HCT116 (cell line): ENCODE data around the gene MORN5. TPM values are rescaled to one million over a fixed set of nuclear protein-coding genes. Genes with fewer than 3 reads are reported as not detected.

Experiments
- ATAC-seq: fragments of 200-7000 bp; cut with Tn5 transposase; 2 replicates; pipeline ENCODE4 v1.9.1; 2020; ENCODE audit warnings: mild to moderate bottlenecking, moderate library complexity
- BruUV-seq: library from RNA; stranded (reverse); fragments of 400-500 nt; replicated peaks from 2 replicates; lab custom pipeline; 2021; lab: Mats Ljungman, UMichigan
- CTCF ChIA-PET: fragments of 300-600 bp; sonication (Branson Sonifier 250); formaldehyde crosslinking; loops from one replicate; lab custom pipeline; 2021; ENCODE audit warnings: antibody characterized with exemption; lab: Charles Lee
- POLR2A ChIA-PET: fragments of 300-600, 350-600 bp; sonication (Branson Sonifier 250); formaldehyde crosslinking; loops from one replicate; lab custom pipeline; 2021; ENCODE audit warnings: antibody characterized with exemption; lab: Charles Lee
- RAD21 ChIA-PET, 2 experiments: fragments of 300-600 bp; sonication (Branson Sonifier 250); formaldehyde crosslinking; loops; one replicate each; lab custom pipeline; 2023; ENCODE audit warnings: low total read pairs in 2 of 2; ENCODE audit not compliant: uncharacterized antibody in 2 of 2, unreplicated experiment in 2 of 2, low non-redundant PET in 1 of 2; lab: Charles Lee
- DNase-seq: peaks from one replicate; pipeline ENCODE4 v3.0.0-alpha.2; 2010; ENCODE audit warnings: low read depth, low spot score
- H2AFZ ChIP-seq: fragments of 200-600 bp; shearing (Covaris generic), sonication (generic); 2 replicates; pipeline ENCODE4 v1.6.1; 2017; ENCODE audit warnings: low read depth, mixed run types, mixed read lengths, antibody characterized with exemption, low read length; ENCODE audit not compliant: poor library complexity, severe bottlenecking
- H3K27ac ChIP-seq: 2 replicates; pipeline ENCODE4 v1.5.1; 2012; ENCODE audit warnings: low read depth, low read length
- H3K27me3 ChIP-seq: fragments of 200-600 bp; sonication (generic); 2 replicates; pipeline ENCODE4 v1.6.1; 2016; ENCODE audit warnings: mixed run types, low read length, mixed read lengths; ENCODE audit not compliant: insufficient read depth
- H3K36me3 ChIP-seq, 2 experiments: fragments of 200-500 bp in 1 of 2; fragments of 200-600 bp in 1 of 2; sonication (Bioruptor generic) in 1 of 2; sonication (generic) in 1 of 2; 2 replicates each; pipeline versions ENCODE4 v1.5.1 to v1.6.1; 2014 to 2016; ENCODE audit warnings: low read length in 2 of 2, inconsistent platforms in 1 of 2, mixed read lengths in 1 of 2, mixed run types in 1 of 2; ENCODE audit not compliant: insufficient read depth in 2 of 2, control insufficient read depth in 1 of 2
- H3K4me1 ChIP-seq, 2 experiments: fragments of 200-600 bp in 1 of 2; sonication (generic) in 1 of 2; 2 replicates each; pipeline versions ENCODE4 v1.5.1 to v1.6.1; 2012 to 2017; ENCODE audit warnings: low read length in 2 of 2, inconsistent platforms in 1 of 2, mild to moderate bottlenecking in 1 of 2, mixed read lengths in 1 of 2, mixed run types in 1 of 2, moderate library complexity in 1 of 2; ENCODE audit not compliant: insufficient read depth in 2 of 2, control insufficient read depth in 1 of 2
- H3K4me2 ChIP-seq: fragments of 200-600 bp; sonication (generic); 2 replicates; pipeline ENCODE4 v1.6.1; 2017; ENCODE audit warnings: mixed run types, low read length, mixed read lengths
- H3K4me3 ChIP-seq, 2 experiments: fragments of 200-600 bp in 1 of 2; sonication (generic) in 1 of 2; replicated peaks in 1 of 2; 2 replicates each; pipeline ENCODE4 v1.5.1; 2011 to 2016; ENCODE audit warnings: low read length in 2 of 2, control low read depth in 1 of 2, low read depth in 1 of 2, mild to moderate bottlenecking in 1 of 2, mixed read lengths in 1 of 2, mixed run types in 1 of 2
- H3K79me2 ChIP-seq: fragments of 200-600 bp; sonication (generic); 2 replicates; pipeline ENCODE4 v1.6.1; 2017; ENCODE audit warnings: mild to moderate bottlenecking, mixed run types, low read length, moderate library complexity, mixed read lengths; ENCODE audit not compliant: insufficient read depth
- H3K9ac ChIP-seq: fragments of 200-600 bp; sonication (generic); 2 replicates; pipeline ENCODE4 v1.6.1; 2016; ENCODE audit warnings: low read length, mixed read lengths
- H3K9me2 ChIP-seq: fragments of 200-600 bp; sonication (generic), shearing (Covaris generic); 2 replicates; pipeline ENCODE4 v1.6.1; 2017; ENCODE audit warnings: mixed run types, mild to moderate bottlenecking, moderate library complexity; ENCODE audit not compliant: insufficient read depth
- H3K9me3 ChIP-seq, 2 experiments: fragments of 200-500 bp in 1 of 2; fragments of 200-600 bp in 1 of 2; sonication (Bioruptor generic) in 1 of 2; sonication (generic) in 1 of 2; 2 replicates each; pipeline ENCODE4 v1.6.1; 2014 to 2017; ENCODE audit warnings: low read length in 2 of 2, mixed read lengths in 2 of 2, inconsistent platforms in 1 of 2, low read depth in 1 of 2, mild to moderate bottlenecking in 1 of 2, mixed run types in 1 of 2, moderate library complexity in 1 of 2; ENCODE audit not compliant: control insufficient read depth in 1 of 2, insufficient read depth in 1 of 2
- H4K20me1 ChIP-seq: fragments of 200-600 bp; sonication (generic), shearing (Covaris generic); 2 replicates; pipeline ENCODE4 v1.6.1; 2017; ENCODE audit warnings: mixed run types, mild to moderate bottlenecking, moderate library complexity; ENCODE audit not compliant: insufficient read depth
- CTCF ChIP-seq, 3 experiments: fragments of 200-600 bp in 1 of 3; sonication (generic) in 1 of 3; IDR thresholded peaks in 2 of 3; conservative IDR thresholded peaks in 1 of 3; 2 replicates each; pipeline ENCODE4 v1.5.1; 2012 to 2017; ENCODE audit warnings: low read depth in 2 of 3, low read length in 2 of 3, antibody characterized with exemption in 1 of 3, borderline replicate concordance in 1 of 3, control low read depth in 1 of 3, mild to moderate bottlenecking in 1 of 3, mixed read lengths in 1 of 3, mixed run types in 1 of 3, moderate library complexity in 1 of 3; ENCODE audit not compliant: insufficient read depth in 1 of 3
- ELF1 ChIP-seq: IDR thresholded peaks from 2 replicates; pipeline ENCODE4 v1.6.1; 2012; ENCODE audit warnings: low read depth, borderline replicate concordance
- FOSL1 ChIP-seq: IDR thresholded peaks from 2 replicates; pipeline ENCODE4 v1.6.1; 2012; ENCODE audit warnings: low read depth
- MAX ChIP-seq: IDR thresholded peaks from 2 replicates; pipeline ENCODE4 v1.6.1; 2012
- SP1 ChIP-seq: IDR thresholded peaks from 2 replicates; pipeline ENCODE4 v1.6.1; 2012; ENCODE audit warnings: low read depth
- YY1 ChIP-seq: IDR thresholded peaks from 2 replicates; pipeline ENCODE4 v1.6.1; 2011; ENCODE audit warnings: low read length, low read depth, moderate library complexity, mild to moderate bottlenecking; ENCODE audit not compliant: insufficient replicate concordance; ENCODE audit errors: extremely low read depth
- ZNF274 ChIP-seq: fragments of 200-500 bp; sonication (Bioruptor generic); IDR thresholded peaks from 2 replicates; pipeline ENCODE4 v1.6.1; 2014; ENCODE audit warnings: mild to moderate bottlenecking, low read depth, low read length, inconsistent platforms
- intact Hi-C: fragments of 100-400 bp; cut with micrococcal nuclease; formaldehyde crosslinking; loops from 2 replicates; pipeline ENCODE4 v1.10.0; 2022
- total RNA-seq: library from RNA; stranded (reverse); gene quantifications from one replicate; pipeline ENCODE4 v1.2.1, GENCODE V29; 2021; ENCODE audit not compliant: unreplicated experiment

The MORN5 gene
- total RNA-seq, 1 experiment from 2014 or later = not detected

- ChIA-PET RAD21 (no interaction called here), CTCF (no interaction called here), POLR2A (no interaction called here)
- Histone ChIP-seq H3K4me3 (no peak overlapping the region), H3K9me3 (no peaks in the 10 kb centered on the region), H2AFZ (no peak overlapping the region), H3K9me2 (no peaks in the 10 kb centered on the region), H3K27me3 (no peaks in the 10 kb centered on the region), H3K36me3 (no peaks in the 10 kb centered on the region), H4K20me1 (no peaks in the 10 kb centered on the region), H3K79me2 (no peaks in the 10 kb centered on the region), H3K27ac (no peak overlapping the region), H3K4me2 (no peak overlapping the region), H3K9ac (no peak overlapping the region), H3K4me1 (no peaks in the 10 kb centered on the region)
- no TSS peak for BruUV-seq
- TF ChIP-seq FOSL1 (no peak), ELF1 (no peak), ZNF274 (no peak), SP1 (no peak), MAX (no peak), CTCF (IDR thresholded peaks at IDR 0.05 in 2 of 3, conservative IDR thresholded peaks at IDR 0.05 in 1 of 3; ENCODE audit: borderline replicate concordance in 1 of 3, insufficient read depth in 1 of 3, low read depth in 2 of 3, low read length in 2 of 3) (no peak), YY1 (no peak)
- DNase-seq (no peak), ATAC-seq (peak; percentile 36)
- intact Hi-C loops = no loop called here
Observed at GRCh38 chr9:122192261-122192875, 32.7 kb downstream of the MORN5 start.
